Melanocyte of skin (primary cell): Measurements from ENCODE around the gene TRIM66. TPM values are rescaled to one million over a fixed set of nuclear protein-coding genes. Genes with fewer than 3 reads are reported as not detected.

ENCODE experiments used
- small RNA-seq, 2 donors: library from RNA; depleted of rRNA; stranded (forward); fragments of <200 nt; gene quantifications; one replicate each; pipeline ENCODE3, GENCODE V24; 2012
- total RNA-seq, 2 donors: library from RNA; depleted of rRNA; stranded (reverse); fragments of >200 nt; gene quantifications; 2 replicates each; pipeline ENCODE4 v1.2.3, GENCODE V29; 2012

The TRIM66 gene, protein sequence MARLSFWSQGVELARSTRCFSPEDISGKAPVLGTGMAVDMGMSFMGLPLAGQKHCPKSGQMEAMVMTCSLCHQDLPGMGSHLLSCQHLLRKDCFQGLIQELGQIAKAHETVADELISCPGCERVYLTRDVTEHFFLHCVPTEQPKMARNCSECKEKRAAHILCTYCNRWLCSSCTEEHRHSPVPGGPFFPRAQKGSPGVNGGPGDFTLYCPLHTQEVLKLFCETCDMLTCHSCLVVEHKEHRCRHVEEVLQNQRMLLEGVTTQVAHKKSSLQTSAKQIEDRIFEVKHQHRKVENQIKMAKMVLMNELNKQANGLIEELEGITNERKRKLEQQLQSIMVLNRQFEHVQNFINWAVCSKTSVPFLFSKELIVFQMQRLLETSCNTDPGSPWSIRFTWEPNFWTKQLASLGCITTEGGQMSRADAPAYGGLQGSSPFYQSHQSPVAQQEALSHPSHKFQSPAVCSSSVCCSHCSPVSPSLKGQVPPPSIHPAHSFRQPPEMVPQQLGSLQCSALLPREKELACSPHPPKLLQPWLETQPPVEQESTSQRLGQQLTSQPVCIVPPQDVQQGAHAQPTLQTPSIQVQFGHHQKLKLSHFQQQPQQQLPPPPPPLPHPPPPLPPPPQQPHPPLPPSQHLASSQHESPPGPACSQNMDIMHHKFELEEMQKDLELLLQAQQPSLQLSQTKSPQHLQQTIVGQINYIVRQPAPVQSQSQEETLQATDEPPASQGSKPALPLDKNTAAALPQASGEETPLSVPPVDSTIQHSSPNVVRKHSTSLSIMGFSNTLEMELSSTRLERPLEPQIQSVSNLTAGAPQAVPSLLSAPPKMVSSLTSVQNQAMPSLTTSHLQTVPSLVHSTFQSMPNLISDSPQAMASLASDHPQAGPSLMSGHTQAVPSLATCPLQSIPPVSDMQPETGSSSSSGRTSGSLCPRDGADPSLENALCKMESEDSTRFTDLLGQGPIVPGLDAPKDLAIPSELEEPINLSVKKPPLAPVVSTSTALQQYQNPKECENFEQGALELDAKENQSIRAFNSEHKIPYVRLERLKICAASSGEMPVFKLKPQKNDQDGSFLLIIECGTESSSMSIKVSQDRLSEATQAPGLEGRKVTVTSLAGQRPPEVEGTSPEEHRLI (N-terminal part only)
- total RNA-seq: 10 to 100 TPM in 1 of 2 donors, 1 to 10 TPM in 1; 9.6 to 10.3 TPM

DNA sequence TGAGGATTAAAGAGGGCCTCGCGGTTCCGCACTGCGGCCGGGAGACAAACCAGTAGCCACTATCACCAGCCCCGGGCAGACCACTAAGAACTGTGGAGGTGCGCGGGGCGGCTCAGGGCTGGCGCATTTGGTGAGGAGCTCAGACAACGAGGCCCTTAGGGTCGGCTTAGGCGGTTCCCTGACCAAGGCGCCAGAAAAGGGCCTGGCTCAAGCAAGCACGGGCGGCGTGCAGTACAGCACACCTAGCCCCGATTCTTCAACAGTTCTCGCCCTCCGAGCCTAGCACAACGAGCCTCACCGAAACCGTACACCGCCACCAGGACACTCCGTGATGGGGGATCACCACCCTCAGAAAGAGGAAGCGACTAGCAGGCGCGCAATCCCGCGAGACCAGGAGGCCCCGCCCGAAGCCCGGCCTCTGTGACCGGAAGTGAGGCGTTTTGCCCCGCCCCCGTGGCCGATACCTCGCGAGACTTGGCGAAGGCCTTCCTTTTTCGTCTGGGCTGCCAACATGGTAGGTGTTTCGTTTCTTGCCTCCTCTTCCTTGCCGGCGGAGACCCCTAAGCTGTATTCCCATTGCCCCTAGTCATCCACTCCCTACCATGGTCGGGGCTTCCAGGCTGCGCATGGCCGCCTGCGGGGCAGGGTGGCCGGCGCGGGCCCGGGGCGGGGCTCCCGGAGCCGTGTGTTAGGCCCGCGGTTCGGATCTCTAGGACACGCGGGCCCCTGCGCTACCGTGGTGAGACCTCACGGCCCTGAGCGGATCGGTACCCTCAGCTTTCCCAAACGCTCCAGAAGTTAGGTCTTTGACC, at the start of gene TRIM66, which contains the start of gene RPL27A:
TSS of gene TRIM66 (minus strand) at position 363 of the 812 bp plus-strand sequence. CDS start 10,391 bp downstream, outside the sequence.
TSS of gene RPL27A (plus strand) at position 490 of the 812 bp plus-strand sequence. CDS start at position 512, 22 bp downstream.

DNA sequence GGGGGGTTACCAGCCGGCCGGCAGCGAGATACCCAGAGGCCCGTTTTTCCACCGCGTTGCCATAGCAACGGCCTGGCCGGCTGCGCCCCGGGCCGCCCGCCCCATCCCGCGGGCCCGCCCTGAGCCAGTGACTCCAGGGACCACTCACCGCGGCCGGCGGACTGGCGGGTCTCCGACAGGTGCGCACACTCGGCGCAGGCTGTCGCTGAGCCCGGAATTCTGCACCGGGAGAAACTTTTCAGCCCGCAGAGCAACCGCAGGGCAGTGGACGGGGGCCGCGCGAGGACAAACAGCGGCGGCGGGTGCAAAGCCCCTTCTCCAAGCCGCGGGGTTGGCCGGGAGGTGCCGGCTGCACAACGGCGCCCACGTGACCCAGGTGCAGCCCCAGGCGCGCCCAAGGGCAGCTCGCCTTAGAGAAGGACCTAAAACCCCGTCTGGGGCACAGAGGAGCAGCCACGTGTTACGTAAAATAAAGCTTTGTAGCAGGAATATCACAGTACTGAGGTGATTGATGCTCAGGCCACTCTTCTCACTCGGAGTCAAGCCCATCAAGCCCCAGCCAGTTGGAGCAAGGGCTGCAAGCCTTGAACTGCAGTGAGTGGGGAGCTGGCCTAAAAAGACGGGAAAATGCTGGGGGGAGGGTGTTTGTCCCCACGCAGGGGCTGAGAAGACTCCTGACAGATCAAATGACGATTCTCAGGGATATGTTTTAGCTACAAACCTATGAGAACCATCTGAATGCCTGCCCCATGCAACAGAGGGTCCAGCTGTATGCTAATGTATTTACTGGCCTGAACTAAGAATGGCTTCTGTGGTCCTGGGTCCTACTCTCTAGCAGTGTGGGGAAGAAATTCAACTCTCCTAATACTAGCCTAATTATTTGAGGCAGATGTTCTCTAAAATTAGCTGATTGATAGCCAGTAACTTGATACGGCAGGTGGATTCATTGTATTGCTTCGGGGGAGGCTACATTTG, 88.2 kb downstream of the TRIM66 start, which contains the start of gene STK33:
TSS of gene STK33 (minus strand) at position 294 of the 975 bp plus-strand sequence. CDS start 119,323 bp downstream, outside the sequence.

Small RNAs within 50 kb of the gene (small RNA-seq; reads per million reads assigned to genes)
- gene SNORA3A (0 reads per million in 2 donors), gene SNORA3B (138 to 349 reads per million in 2 donors)

Other genes with a start within 250 kb of the TRIM66 start
- under 1 TPM in 1 of 2 donors, not detected in 1; 0.33 TPM for gene STK33, start 88.4 kb downstream of the TRIM66 start, total RNA-seq
- gene RPL27A, start 127 bp upstream of the TRIM66 start, total RNA-seq: 100 to 1,000 TPM; 322 to 596 TPM
- gene AKIP1, start 228.5 kb upstream of the TRIM66 start, total RNA-seq: 10 to 100 TPM; 31.7 to 36.3 TPM